Gastrocnemius medialis (tissue), 4 donors: ENCODE results near the gene PDGFC.

Source experiments
- POLR2A ChIP-seq, 2 donors: fragments of 450-650 bp; IDR thresholded peaks; one replicate each; pipeline ENCODE4 v1.6.1; 2017; ENCODE audit warnings: antibody characterized with exemption in 2 of 2, mild to moderate bottlenecking in 2 of 2, moderate library complexity in 2 of 2
- TF ChIP-seq, protein P1 (sequence below), 5 experiments: fragments of 450-650 bp in 3 of 5; fragments of 200-600 bp in 2 of 5; sonication (generic) in 2 of 5; IDR thresholded peaks in 4 of 5; conservative IDR thresholded peaks in 1 of 5; 1 replicate in 4 of 5; 2 replicates in 1 of 5; pipeline ENCODE4 v1.5.1; 2016 to 2019; ENCODE audit warnings: antibody characterized with exemption in 5 of 5, mild to moderate bottlenecking in 3 of 5, moderate library complexity in 3 of 5

- TF ChIP-seq, protein P1, sequence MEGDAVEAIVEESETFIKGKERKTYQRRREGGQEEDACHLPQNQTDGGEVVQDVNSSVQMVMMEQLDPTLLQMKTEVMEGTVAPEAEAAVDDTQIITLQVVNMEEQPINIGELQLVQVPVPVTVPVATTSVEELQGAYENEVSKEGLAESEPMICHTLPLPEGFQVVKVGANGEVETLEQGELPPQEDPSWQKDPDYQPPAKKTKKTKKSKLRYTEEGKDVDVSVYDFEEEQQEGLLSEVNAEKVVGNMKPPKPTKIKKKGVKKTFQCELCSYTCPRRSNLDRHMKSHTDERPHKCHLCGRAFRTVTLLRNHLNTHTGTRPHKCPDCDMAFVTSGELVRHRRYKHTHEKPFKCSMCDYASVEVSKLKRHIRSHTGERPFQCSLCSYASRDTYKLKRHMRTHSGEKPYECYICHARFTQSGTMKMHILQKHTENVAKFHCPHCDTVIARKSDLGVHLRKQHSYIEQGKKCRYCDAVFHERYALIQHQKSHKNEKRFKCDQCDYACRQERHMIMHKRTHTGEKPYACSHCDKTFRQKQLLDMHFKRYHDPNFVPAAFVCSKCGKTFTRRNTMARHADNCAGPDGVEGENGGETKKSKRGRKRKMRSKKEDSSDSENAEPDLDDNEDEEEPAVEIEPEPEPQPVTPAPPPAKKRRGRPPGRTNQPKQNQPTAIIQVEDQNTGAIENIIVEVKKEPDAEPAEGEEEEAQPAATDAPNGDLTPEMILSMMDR (IDR thresholded peaks at IDR 0.05 in 4 of 5, conservative IDR thresholded peaks at IDR 0.05 in 1 of 5): no peak
- TF ChIP-seq POLR2A (IDR thresholded peaks at IDR 0.05): no peak
Measured at GRCh38 chr4:156875704-156876103, 95.9 kb downstream of the PDGFC start.
